HG02588 (cell line): Measurements from ENCODE around the gene RAET1G.
"Not testable (repeated sequence)": the region's sequence is repeated elsewhere in the genome, so short reads cannot be mapped to it uniquely, and the experiment has no call there.

ENCODE experiments used
- ATAC-seq: cut with Tn5 transposase; IDR thresholded peaks from one replicate; pipeline ENCODE4 v1.9.1; 2021; ENCODE audit warnings: mild to moderate bottlenecking, moderate library complexity; ENCODE audit not compliant: unreplicated experiment

The RAET1G gene

GRCh38 chr6:149954328-149954983 lies 31.5 kb upstream of the RAET1G start:
- ATAC-seq, result not testable (repeated sequence)

DNA sequence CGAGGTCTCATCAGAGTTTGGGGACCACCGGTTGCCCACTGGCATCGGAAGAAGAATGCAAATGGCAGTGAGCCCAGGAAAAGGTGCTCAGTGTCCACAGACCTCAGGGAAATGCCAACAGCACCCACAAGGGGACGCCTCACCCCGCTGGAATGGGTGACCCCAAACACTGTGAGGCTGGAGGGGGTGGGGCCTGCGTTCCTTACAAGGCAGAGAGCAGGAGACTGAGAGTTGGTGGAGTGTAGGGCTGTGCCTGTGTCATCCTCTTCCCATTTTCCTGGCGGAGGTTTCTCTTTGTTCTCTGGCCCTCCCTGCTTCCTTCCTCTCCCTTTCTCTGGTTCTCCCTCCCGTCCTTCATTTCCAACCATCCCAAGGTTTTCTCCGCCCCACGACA lies 31.0 kb upstream of the RAET1G start:
- ATAC-seq, result not testable (repeated sequence)

DNA sequence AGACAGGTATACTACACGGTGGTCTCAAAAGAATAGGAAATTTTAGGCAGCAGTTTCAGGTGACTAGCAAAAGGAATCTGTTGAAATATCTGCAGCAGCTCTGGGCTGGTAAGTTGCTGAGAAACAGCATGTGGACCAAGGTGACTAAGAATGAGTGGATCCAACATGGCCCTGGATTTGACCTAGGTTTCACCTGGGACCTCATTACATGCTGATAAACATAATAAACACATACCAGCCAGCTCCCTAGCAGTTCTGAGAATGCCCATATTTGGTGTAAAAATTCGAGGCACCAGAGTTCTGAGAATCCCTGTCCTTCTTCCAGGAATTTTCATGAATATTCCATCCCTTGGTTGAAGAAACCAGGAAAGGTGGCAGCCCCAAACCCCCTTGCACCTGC lies 30.5 kb upstream of the RAET1G start:
- not testable (repeated sequence) for ATAC-seq

- no peak for ATAC-seq
Observed at GRCh38 chr6:149951626-149952025, 28.7 kb upstream of the RAET1G start.

DNA sequence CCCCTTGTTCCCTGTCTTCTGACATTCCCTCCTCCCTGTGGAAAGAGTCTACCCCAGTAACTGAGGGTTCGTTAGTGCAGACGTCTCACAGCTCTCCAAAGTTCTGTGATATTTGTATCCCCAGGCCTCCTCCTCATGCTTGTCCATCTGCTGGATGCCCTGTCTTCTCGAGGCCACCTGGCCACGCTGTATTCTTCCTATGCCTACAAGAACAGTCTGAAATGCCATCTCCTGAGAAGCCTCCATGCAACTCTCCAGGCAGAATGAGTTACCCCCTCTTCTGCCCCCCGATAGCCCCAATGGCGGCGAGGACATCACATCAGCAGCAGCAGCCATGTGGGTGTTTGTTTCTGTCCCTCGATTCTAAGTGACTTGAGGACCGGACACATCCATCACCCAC lies 28.2 kb upstream of the RAET1G start:
- no peak for ATAC-seq

DNA sequence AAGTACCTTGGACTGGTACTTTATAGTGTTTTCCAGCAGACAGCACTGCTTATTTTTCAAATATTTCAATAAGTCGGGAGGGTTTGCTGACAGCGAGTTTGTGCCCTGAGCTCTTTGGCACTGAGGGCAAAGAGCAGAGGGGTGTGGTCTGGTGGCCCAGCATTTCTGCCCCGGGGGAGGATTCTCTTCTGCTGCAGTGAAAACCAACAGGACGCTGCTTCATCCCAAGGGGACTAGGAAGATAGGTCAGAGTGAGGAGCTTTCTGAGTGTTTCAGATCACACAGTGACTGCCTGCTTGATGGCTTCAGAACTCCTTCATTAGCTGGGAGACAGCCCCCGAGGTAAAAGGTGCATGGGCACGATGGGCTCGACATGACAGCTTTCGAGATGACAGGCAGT lies 27.5 kb upstream of the RAET1G start:
- ATAC-seq, result no peak

DNA sequence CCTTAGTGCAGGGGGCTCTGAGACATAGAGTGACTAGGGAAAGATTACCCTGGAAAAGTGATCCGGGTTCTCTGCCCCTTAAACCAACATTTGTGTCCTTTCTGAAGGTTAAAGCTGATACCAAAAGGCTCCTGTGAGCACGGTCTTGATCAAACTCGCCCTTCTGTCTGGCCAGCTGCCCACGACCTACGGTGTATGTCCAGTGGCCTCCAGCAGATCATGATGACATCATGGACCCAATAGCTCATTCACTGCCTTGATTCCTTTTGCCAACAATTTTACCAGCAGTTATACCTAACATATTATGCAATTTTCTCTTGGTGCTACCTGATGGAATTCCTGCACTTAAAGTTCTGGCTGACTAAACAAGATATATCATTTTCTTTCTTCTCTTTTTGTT lies 25.7 kb upstream of the RAET1G start:
- no peak for ATAC-seq

GRCh38 chr6:149948011-149948410 lies 25.1 kb upstream of the RAET1G start:
- ATAC-seq, result no peak

DNA sequence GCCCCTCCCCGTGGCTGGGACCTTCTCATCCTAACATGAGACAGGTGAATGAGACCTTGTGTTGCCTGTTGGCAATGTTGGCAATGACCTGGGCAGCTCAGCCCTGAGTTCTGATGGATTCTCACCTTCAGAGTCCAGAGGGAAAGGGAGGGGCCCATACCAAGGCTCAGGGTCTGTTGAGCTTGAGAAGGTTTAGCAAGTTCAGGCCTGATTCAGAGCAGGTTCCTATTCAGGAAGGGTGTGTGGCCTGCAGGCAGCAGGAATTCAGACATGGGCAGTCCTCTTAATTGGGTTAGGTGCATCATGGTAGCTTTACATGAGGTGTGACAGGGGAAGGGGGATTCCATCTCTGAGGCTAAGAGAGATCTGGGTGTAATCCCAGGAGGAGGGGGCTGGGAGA lies 24.6 kb upstream of the RAET1G start:
- ATAC-seq, result not testable (repeated sequence)

GRCh38 chr6:149946631-149947030 lies 23.7 kb upstream of the RAET1G start:
- ATAC-seq, result not testable (repeated sequence)

GRCh38 chr6:149945276-149945675 lies 22.4 kb upstream of the RAET1G start:
- not testable (repeated sequence) for ATAC-seq

- not testable (repeated sequence) for ATAC-seq
Observed at GRCh38 chr6:149943321-149943720, 20.4 kb upstream of the RAET1G start.

GRCh38 chr6:149942461-149942829 lies 19.5 kb upstream of the RAET1G start:
- no peak for ATAC-seq

DNA sequence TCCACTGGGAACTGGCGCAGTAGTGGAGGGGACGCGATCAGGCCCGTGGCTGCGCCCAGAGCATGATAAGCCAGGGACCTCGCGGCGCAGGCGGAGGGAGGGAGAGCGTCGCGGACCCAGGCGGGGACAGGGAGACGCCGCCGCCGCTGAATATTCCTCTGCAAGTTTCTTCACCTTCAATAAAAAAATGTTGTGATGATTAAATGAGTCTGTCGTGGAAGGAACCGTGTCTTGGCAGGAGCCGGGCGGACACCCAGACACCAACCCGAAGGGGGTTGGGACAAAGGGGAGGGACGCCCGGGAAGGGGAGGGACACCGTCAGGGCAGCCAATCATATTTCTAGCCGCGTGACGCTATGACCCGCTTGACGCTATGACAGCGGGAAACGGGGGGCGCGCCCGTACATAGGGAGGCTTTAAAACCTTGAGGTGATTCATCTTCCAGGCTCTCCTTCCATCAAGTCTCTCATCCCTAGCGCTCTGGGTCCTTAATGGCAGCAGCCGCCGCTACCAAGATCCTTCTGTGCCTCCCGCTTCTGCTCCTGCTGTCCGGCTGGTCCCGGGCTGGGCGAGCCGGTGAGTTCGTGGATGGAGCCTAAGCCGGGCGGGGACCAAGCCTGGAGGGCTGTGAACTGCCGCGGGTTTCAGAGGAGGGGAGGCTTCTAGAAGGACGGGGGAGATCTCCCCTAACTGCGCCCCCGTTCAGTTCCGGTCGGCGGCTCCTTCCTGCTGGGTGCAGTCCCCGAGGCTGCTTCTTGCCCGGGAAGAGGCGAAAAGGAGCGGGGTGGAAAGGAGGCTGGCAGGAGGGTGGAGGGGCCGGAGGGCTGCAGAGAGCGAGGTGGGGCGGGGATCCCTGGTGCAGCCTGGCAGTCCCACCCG lies 18.9 kb upstream of the RAET1G start, which contains the start of gene ULBP2:
ULBP2 (plus strand) TSS at position 432 of the 878 bp plus-strand sequence; CDS start at position 491, 59 bp downstream.
- ATAC-seq, result no peak

DNA sequence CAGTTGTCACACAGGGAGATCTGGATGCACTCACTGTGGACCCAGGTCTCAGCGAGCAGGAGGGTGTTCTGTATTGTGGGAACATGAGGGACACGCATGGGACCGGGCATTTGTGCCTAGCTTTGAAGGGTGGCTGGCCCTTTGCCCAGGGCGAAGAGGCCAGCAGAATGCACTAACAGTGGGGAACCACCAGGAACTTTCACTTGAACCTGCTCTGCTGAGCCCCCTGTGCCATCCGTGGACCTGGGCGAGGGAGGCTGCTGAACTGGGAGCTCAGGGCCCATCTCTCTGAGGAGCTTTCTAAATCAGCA lies 17.7 kb upstream of the RAET1G start:
- ATAC-seq, result no peak

- ATAC-seq, result no peak
Observed at GRCh38 chr6:149939909-149940671, 17.2 kb upstream of the RAET1G start.

DNA sequence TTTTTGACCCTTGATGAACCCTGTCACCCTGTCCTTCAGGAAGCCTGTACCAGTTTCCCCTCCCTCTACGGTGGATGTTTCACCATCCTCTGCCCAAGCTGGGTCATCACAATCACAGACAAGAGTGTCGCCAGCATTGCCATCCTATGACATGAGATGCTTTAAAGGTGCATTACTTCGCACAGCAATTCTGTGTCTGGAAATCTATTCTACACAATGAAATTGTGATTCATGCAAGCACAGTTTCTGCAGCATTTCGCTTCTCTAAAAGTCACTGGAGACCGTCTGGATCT lies 16.4 kb upstream of the RAET1G start:
- ATAC-seq, result no peak

DNA sequence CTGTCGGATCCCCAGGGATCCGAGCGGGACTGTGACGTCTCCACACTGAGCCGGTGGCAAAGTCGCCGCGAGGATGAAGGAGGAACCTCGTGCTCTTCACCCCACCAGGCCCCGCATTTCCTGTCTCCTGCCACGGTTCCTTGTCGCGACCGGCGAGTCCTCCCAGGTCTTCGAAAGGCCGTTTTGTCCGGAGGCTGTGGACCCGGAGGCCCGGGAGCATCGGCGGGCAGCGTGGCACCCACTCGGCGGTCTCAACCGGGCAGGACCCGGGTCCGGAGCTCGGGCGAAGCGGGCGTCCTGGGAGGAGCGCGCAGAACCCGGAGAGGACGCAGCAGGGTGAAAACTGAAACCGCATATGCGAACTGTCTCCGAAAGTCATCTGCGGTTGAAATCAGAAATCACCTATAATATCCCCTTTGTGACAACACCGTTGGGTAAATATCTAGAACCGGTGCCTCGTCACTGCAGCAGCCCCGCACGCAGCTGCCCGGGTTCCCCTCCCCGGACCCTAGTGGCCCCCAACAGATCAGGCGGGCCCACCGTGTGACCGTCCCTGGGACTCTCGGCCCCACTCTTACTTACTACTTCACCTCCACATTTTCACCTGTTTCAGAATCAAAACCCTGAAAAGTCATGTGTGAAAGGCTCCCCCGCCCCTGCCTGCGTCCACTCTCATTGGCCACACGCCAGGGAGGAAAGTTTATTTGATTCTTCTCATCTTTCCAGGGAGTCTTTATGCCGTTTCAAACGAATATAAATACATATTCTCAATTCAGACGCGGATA lies 15.8 kb upstream of the RAET1G start:
- peak; percentile 80 for ATAC-seq

DNA sequence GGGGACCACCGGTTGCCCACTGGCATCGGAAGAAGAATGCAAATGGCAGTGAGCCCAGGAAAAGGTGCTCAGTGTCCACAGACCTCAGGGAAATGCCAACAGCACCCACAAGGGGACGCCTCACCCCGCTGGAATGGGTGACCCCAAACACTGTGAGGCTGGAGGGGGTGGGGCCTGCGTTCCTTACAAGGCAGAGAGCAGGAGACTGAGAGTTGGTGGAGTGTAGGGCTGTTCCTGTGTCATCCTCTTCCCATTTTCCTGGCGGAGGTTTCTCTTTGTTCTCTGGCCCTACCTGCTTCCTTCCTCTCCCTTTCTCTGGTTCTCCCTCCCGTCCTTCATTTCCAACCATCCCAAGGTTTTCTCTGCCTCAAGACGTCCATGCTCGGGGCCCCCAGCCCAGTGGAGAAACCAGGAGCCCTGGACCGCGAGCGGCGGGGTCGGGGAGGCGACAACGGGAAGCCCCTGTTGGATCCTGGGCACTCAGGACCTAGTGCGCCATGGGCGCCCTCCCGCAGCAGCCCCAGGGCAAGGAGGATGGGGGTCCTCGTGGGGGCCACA lies 15.2 kb upstream of the RAET1G start:
- not testable (repeated sequence) for ATAC-seq

DNA sequence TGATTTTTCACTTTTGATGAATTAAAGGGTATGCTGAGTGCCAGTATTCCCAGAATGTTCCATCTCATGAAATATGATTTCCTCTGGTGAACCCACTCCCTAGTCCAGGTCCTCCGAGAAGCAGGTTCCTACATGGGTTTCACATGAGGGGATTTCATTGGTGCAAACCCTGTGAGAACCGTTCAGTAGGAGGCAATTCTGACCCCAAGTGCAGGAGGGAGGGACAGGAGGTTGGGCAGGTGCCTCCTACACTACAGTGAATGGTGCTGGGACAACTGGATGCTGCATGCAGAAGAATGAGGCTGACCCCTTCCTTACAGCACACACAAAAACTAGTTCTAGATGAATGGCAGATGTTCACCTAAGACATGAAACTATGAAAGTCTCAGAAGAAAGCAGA lies 13.8 kb upstream of the RAET1G start:
- ATAC-seq, result no peak

- no peak for ATAC-seq
Observed at GRCh38 chr6:149935668-149936067, 12.7 kb upstream of the RAET1G start.
